Body of pancreas (tissue), 4 donors: Measurements from ENCODE around the gene PARP8.

ENCODE experiments used
- POLR2A ChIP-seq, 3 donors: fragments of 450-650 bp; IDR thresholded peaks; one replicate each; pipeline ENCODE4 v1.6.1; 2016; ENCODE audit warnings: antibody characterized with exemption in 3 of 3, mild to moderate bottlenecking in 2 of 3
- TF ChIP-seq, protein P1 (sequence below), 7 experiments: fragments of 450-650 bp in 4 of 7; fragments of 200-600 bp in 3 of 7; sonication (generic) in 3 of 7; IDR thresholded peaks; one replicate each; pipeline ENCODE4 v1.5.1; 2016 to 2019; ENCODE audit warnings: antibody characterized with exemption in 7 of 7

DNA sequence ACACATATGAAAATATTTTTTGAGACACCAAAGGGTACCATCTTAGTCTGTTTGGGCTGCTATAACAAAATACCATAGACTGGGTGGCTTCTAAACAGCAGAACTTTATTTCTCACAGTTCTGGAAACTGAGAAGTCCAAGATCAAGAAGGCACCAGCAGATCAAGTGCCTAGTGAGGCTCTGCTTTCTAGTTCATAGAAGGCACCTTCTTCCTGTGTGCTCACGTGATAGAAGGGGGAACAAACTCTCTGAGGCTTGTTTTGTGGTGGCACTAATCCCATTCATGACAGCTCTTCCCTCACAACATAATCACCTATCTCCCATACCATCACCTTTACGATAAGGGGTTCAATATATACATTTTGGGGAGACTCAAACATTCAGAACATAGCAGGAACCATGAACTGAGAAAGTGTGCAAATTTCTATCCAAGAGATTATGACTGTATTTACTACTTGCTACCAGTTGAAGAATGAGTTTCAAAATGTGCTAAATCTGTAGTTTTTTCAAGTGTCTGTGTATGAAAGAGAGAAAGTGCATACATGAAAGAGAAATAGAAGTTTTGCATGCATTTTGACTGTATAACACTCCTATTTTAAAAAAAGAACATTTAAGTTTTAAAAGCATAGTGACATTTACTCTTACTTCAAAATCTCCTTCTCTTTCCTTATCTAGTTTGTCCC lies 207.3 kb downstream of the PARP8 start:
- TF ChIP-seq POLR2A (IDR thresholded peaks at IDR 0.05) = no peak
- TF ChIP-seq, protein P1, sequence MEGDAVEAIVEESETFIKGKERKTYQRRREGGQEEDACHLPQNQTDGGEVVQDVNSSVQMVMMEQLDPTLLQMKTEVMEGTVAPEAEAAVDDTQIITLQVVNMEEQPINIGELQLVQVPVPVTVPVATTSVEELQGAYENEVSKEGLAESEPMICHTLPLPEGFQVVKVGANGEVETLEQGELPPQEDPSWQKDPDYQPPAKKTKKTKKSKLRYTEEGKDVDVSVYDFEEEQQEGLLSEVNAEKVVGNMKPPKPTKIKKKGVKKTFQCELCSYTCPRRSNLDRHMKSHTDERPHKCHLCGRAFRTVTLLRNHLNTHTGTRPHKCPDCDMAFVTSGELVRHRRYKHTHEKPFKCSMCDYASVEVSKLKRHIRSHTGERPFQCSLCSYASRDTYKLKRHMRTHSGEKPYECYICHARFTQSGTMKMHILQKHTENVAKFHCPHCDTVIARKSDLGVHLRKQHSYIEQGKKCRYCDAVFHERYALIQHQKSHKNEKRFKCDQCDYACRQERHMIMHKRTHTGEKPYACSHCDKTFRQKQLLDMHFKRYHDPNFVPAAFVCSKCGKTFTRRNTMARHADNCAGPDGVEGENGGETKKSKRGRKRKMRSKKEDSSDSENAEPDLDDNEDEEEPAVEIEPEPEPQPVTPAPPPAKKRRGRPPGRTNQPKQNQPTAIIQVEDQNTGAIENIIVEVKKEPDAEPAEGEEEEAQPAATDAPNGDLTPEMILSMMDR (IDR thresholded peaks at IDR 0.05) = no peak
